ENCODE results near the gene MARCHF7. TPM values are rescaled to one million over a fixed set of nuclear protein-coding genes. Genes with fewer than 3 reads are reported as not detected.
"Not testable (repeated sequence)": the region's sequence is repeated elsewhere in the genome, so short reads cannot be mapped to it uniquely, and the experiment has no call there.

The MARCHF7 gene
- total and polyA plus RNA-seq, 10 of the 15 experiments (the other 5 are each of a cell fraction or from before 2014, with no cell fraction given) = 39.4 to 111 (median 66.5) TPM

DNA sequence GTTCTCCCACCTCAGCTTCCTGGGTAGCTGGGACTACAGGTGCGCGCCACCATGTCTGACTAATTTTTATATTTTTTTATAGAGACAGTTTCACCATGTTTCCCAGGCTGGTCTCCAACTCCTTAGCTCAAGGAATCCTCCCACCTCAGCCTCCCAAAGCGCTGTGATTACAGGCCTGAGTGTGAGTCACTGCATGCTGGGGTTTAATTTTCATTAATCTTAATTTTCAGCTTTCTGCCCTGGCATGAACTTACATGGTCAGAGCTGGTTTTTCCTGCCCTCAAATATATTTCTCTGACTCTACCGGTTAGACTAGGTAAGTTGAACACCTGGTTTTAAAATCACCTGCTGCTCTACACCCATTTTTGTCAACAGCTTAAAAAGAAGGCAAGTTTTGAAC is 3.1 kb downstream of the MARCHF7 start:
- Histone ChIP-seq H3K79me2 (ENCODE audit: control insufficient read depth, insufficient read depth, low read length) (peaks cover 88% of the 10 kb centered on the region), H3K27me3 (replicated peaks in 1 of 2; ENCODE audit: control insufficient read depth in 2 of 2, insufficient read depth in 2 of 2, low read length in 1 of 2) (no peaks in the 10 kb centered on the region), H3K9ac (ENCODE audit: control insufficient read depth, insufficient read depth, low read length) (no peak overlapping the region), H3K4me3 (peak overlapping the region; percentile 48; the same call in 1 of the 2 replicates), H3K27ac (ENCODE audit: control insufficient read depth, insufficient read depth) (0 out of 2 replicates have a peak overlapping the region, but pooled peaks have one; percentile 6), H3K9me3 (replicated peaks; ENCODE audit: control insufficient read depth, insufficient read depth, low read length) (no peaks in the 10 kb centered on the region; the same call in 2 of the 3 replicates), H3K4me1 (ENCODE audit: control insufficient read depth, insufficient read depth, low read length) (peaks cover 3% of the 10 kb centered on the region; the same call in 1 of the 2 replicates), H3K4me2 (ENCODE audit: control insufficient read depth, insufficient read depth) (peak overlapping the region; percentile 38; the same call in 1 of the 2 replicates), H2AFZ (ENCODE audit: control insufficient read depth, low read depth, low read length) (no peak overlapping the region), H4K20me1 (ENCODE audit: control insufficient read depth, insufficient read depth) (no peaks in the 10 kb centered on the region; the same call in 1 of the 2 replicates), H3K36me3 (ENCODE audit: control insufficient read depth in 2 of 2, insufficient read depth in 2 of 2, low read length in 1 of 2) (peaks cover 2 to 38% of the 10 kb centered on the region in 2 experiments)
- ATAC-seq = no peak
- no TSS peak for BruUV-seq (replicated peaks)
- 0 out of 2 replicates have a peak, but pooled peaks have one; percentile 23 for TF ChIP-seq POLR2AphosphoS5 (IDR thresholded peaks at IDR 0.05; ENCODE audit: low read length)
- TF ChIP-seq MXI1 (IDR thresholded peaks at IDR 0.05; ENCODE audit: low read depth, low read length) = no peak
- FAIRE-seq = no peak
- ChIA-PET CTCF (interaction anchor here (1.4 to 3.7 kb wide), 5 partner anchors 15 to 225 kb away, joined by 3 to 18 read pairs (median 7); no protein-coding TSS in a partner anchor), RAD21 (ENCODE audit: unreplicated experiment) (interaction anchor here (0.8 to 4.6 kb wide), 10 partner anchors 12 to 252 kb away, joined by 3 to 20 read pairs (median 4); no protein-coding TSS in a partner anchor), POLR2A (interaction anchor here (0.7 to 3.7 kb wide), 4 partner anchors 13 to 597 kb away, joined by 3 to 12 read pairs (median 4); no protein-coding TSS in a partner anchor), SMC1A (ENCODE audit: uncharacterized antibody, unreplicated experiment) (interaction anchor here (0.6 to 10.2 kb wide), 11 partner anchors 8 to 210 kb away, joined by 3 to 84 read pairs (median 4); no protein-coding TSS in a partner anchor)
- WGBS (ENCODE audit: insufficient coverage, insufficient replicate concordance, low lambda C conversion rate, missing lambda C conversion rate) = 99% methylated on average over 4 of the region's 4 CpGs
- DNase-seq (ENCODE audit: low read depth, low spot score) = no peak
- in situ Hi-C loops (cut with MboI) = no loop called here
- intact Hi-C loops (cut with micrococcal nuclease; ENCODE audit: unreplicated experiment) = loop anchor here (10.0 kb wide), 2 partner anchors 311 to 511 kb away; no protein-coding TSS in a partner anchor

DNA sequence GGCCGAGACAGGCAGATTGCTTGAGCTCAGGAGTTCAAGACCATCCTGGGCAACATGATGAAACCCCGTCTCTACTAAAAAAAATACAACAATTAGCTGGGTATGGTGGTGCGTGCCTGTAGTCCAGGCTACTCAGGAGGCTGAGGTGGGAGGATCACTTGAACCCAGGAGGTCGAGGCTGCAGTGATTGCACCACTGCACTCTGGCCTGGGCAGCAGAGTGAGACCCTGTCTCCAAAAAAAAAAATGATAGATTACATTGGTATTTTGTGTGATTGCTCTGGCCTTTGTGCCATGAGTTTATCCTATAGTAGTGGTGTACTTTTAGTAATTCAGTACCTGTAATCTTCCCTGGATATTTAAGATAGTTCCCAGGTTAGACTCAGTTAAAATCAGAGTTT is 4.1 kb downstream of the MARCHF7 start:
- H3K4me2 ChIP-seq (ENCODE audit: control insufficient read depth, insufficient read depth) = peak overlapping the region; percentile 26; the same call in 1 of the 2 replicates
- H4K20me1 ChIP-seq (ENCODE audit: control insufficient read depth, insufficient read depth); H3K27me3 ChIP-seq (replicated peaks in 1 of 2; ENCODE audit: control insufficient read depth in 2 of 2, insufficient read depth in 2 of 2, low read length in 1 of 2); H3K9ac ChIP-seq (ENCODE audit: control insufficient read depth, insufficient read depth, low read length); DNase-seq (ENCODE audit: low read depth, low spot score); H3K27ac ChIP-seq (ENCODE audit: control insufficient read depth, insufficient read depth); H3K4me1 ChIP-seq (ENCODE audit: control insufficient read depth, insufficient read depth, low read length); H2AFZ ChIP-seq (ENCODE audit: control insufficient read depth, low read depth, low read length); FAIRE-seq; in situ Hi-C loops (cut with MboI); BruUV-seq (replicated peaks); H3K9me3 ChIP-seq (replicated peaks; ENCODE audit: control insufficient read depth, insufficient read depth, low read length); ATAC-seq: not testable (repeated sequence)
- ChIA-PET SMC1A (ENCODE audit: uncharacterized antibody, unreplicated experiment) (interaction anchor here (1.7 to 10.2 kb wide), 2 partner anchors 17 to 223 kb away, joined by 7 to 84 read pairs; no protein-coding TSS in a partner anchor), RAD21 (ENCODE audit: unreplicated experiment) (interaction anchor here (0.9 to 2.1 kb wide), 5 partner anchors 11 to 251 kb away, joined by 3 to 5 read pairs (median 4); no protein-coding TSS in a partner anchor), POLR2A (interaction anchor here (0.7 to 3.7 kb wide), 2 partner anchors 12 to 455 kb away, joined by 4 to 12 read pairs; no protein-coding TSS in a partner anchor), CTCF (interaction anchor here (1.4 kb wide), 1 partner anchor 10 kb away, joined by 3 read pairs; no protein-coding TSS in a partner anchor)
- H3K4me3 ChIP-seq = peak overlapping the region; percentile 45
- peaks cover 96% of the 10 kb centered on the region for H3K79me2 ChIP-seq (ENCODE audit: control insufficient read depth, insufficient read depth, low read length)
- 85% methylated on average over 4 of the region's 4 CpGs for WGBS (ENCODE audit: insufficient coverage, insufficient replicate concordance, low lambda C conversion rate, missing lambda C conversion rate)
- H3K36me3 ChIP-seq (ENCODE audit: control insufficient read depth in 2 of 2, insufficient read depth in 2 of 2, low read length in 1 of 2) = peaks cover 2 to 41% of the 10 kb centered on the region in 2 experiments
- intact Hi-C loops (cut with micrococcal nuclease; ENCODE audit: unreplicated experiment) = loop anchor here (10.0 kb wide), 2 partner anchors 312 to 512 kb away; no protein-coding TSS in a partner anchor

Data from GM12878 (cell line).